Right atrium auricular region (tissue), 2 donors: ENCODE data around the gene GAA. TPM values are rescaled to one million over a fixed set of nuclear protein-coding genes. Genes with fewer than 3 reads are reported as not detected.

Source experiments
- DNase-seq: peaks from one replicate; pipeline ENCODE4 v3.0.0-alpha.2; 2019; ENCODE audit warnings: low spot score
- H3K27ac ChIP-seq, 2 donors: fragments of 200-600 bp; sonication (generic); 1 replicate in 1 of 2; 2 replicates in 1 of 2; pipeline ENCODE4 v1.5.1; 2016 to 2019
- H3K27me3 ChIP-seq, 2 donors: fragments of 200-600 bp; sonication (generic); one replicate each; pipeline versions ENCODE4 v1.5.1 to v1.6.0; 2017 to 2019
- H3K36me3 ChIP-seq: fragments of 200-600 bp; sonication (generic); one replicate; pipeline ENCODE4 v1.5.1; 2016
- H3K4me1 ChIP-seq, 2 donors: fragments of 200-600 bp; sonication (generic); one replicate each; pipeline versions ENCODE4 v1.5.1 to v1.6.0; 2017 to 2019
- H3K4me3 ChIP-seq, 2 donors: fragments of 200-600 bp; sonication (generic); 1 replicate in 1 of 2; 2 replicates in 1 of 2; pipeline ENCODE4 v1.5.1; 2017 to 2019; ENCODE audit warnings: mild to moderate bottlenecking in 1 of 2, moderate library complexity in 1 of 2
- H3K9me3 ChIP-seq, 2 donors: fragments of 200-600 bp; sonication (generic); one replicate each; pipeline ENCODE4 v1.5.1; 2019
- total RNA-seq, 2 donors: library from RNA; depleted of rRNA; stranded (reverse); fragments of >200 nt; gene quantifications; one replicate each; pipeline ENCODE4 v1.1.0, GENCODE V29; 2016
- TF ChIP-seq, protein P1 (sequence below), 2 donors: fragments of 200-600 bp; sonication (generic); IDR thresholded peaks; one replicate each; pipeline ENCODE4 v1.5.1; 2019; ENCODE audit warnings: antibody characterized with exemption in 2 of 2

GAA gene
- total RNA-seq, 2 donors from 2014 or later: 54.8 to 99.1 TPM

- TF ChIP-seq, protein P1, sequence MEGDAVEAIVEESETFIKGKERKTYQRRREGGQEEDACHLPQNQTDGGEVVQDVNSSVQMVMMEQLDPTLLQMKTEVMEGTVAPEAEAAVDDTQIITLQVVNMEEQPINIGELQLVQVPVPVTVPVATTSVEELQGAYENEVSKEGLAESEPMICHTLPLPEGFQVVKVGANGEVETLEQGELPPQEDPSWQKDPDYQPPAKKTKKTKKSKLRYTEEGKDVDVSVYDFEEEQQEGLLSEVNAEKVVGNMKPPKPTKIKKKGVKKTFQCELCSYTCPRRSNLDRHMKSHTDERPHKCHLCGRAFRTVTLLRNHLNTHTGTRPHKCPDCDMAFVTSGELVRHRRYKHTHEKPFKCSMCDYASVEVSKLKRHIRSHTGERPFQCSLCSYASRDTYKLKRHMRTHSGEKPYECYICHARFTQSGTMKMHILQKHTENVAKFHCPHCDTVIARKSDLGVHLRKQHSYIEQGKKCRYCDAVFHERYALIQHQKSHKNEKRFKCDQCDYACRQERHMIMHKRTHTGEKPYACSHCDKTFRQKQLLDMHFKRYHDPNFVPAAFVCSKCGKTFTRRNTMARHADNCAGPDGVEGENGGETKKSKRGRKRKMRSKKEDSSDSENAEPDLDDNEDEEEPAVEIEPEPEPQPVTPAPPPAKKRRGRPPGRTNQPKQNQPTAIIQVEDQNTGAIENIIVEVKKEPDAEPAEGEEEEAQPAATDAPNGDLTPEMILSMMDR (IDR thresholded peaks at IDR 0.05): no peak
- no peak overlapping the region for H3K4me3 ChIP-seq
- DNase-seq: no peak
These were observed 40.7 kb upstream of the GAA start for GRCh38 chr17:80060644-80061043.

DNA sequence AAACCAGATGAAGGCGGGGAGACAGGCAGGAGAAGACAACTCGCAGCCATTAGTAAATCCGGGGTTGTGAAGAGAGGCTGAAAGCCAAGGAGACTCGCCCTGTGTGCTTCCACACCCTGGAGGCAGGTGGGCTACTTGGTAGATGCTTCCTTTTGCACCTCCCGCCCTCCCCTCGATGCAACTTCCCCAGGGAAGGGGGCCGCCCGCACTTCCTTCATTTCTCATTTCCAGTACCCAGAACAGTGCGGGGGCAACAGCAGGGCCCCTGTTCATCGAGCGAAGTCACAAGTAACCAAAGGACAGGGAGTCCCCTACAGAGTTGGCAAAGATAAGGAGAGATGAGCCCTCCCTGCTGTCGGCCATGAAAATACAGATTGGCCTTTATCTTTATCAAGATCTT, 40.0 kb upstream of the GAA start:
- TF ChIP-seq, protein P1 (IDR thresholded peaks at IDR 0.05): no peak
- no peaks in the 10 kb centered on the region for H3K9me3 ChIP-seq

More at GRCh38 chr17:80060644-80061043, 40.7 kb upstream of the GAA start:
- no peaks in the 10 kb centered on the region for H3K9me3 ChIP-seq
- H3K27ac ChIP-seq: no peak overlapping the region
- H3K36me3 ChIP-seq: no peaks in the 10 kb centered on the region
- H3K4me1 ChIP-seq: peaks cover 0 to 5% of the 10 kb centered on the region in 2 donors
- no peaks in the 10 kb centered on the region for H3K27me3 ChIP-seq

GRCh38 chr17:80063830-80064585, 37.4 kb upstream of the GAA start:
- Histone ChIP-seq H3K4me1 (peaks cover 0 to 13% of the 10 kb centered on the region in 2 donors), H3K27ac (peak overlapping the region; percentile 26 to 35), H3K36me3 (no peaks in the 10 kb centered on the region), H3K4me3 (no peak overlapping the region), H3K9me3 (no peaks in the 10 kb centered on the region), H3K27me3 (no peaks in the 10 kb centered on the region)
- peak; percentile 86 for DNase-seq
- TF ChIP-seq, protein P1 (IDR thresholded peaks at IDR 0.05): no peak

More for the DNA sequence above, 40.0 kb upstream of the GAA start:
- no peak overlapping the region for H3K27ac ChIP-seq
- H3K36me3 ChIP-seq: no peaks in the 10 kb centered on the region
- H3K27me3 ChIP-seq: no peaks in the 10 kb centered on the region
- H3K4me3 ChIP-seq: no peak overlapping the region
- DNase-seq: no peak
- H3K4me1 ChIP-seq: peaks cover 0 to 5% of the 10 kb centered on the region in 2 donors

GRCh38 chr17:80064696-80065095, 36.7 kb upstream of the GAA start:
- H3K27ac ChIP-seq: peak overlapping the region; percentile 26 to 35
- no peak overlapping the region for H3K4me3 ChIP-seq
- DNase-seq: no peak
- TF ChIP-seq, protein P1 (IDR thresholded peaks at IDR 0.05): no peak
- H3K36me3 ChIP-seq: no peaks in the 10 kb centered on the region
- H3K9me3 ChIP-seq: no peaks in the 10 kb centered on the region
- H3K4me1 ChIP-seq: peaks cover 0 to 20% of the 10 kb centered on the region in 2 donors
- no peaks in the 10 kb centered on the region for H3K27me3 ChIP-seq

DNA sequence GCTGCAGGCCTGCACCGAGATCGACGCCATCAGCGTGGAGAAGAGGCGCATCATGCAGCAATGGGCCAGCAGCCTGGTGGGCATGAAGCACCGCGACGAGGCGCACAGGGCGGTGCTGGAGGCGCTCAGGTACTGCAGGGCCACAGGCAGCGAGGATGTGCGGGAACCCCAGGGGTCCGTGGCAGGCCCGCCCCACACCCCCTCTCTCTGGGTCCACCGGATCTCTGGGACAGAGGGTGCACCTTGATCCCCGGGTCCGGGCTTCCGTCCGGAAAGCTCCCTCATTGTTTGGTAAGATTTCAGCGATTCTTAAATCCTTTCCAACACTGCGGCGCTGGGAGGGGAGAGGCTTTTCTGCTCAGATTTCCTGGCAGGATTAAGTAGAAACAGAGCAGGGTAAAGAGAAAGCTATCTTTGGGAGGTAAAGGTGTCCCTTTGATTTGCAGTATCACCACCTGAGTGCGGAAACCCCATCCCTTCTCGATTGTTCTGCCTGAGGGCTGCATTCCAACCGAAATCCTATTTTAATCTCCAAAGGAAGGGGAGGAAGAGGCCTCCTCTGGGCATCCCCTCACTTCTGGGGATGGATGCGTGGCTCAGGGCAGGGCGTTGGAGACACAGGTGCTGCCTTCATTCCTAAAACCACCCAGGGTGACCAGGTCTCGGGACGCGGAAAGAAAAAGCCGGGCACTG, 35.8 kb upstream of the GAA start:
- no peaks in the 10 kb centered on the region for H3K36me3 ChIP-seq
- H3K27me3 ChIP-seq: no peaks in the 10 kb centered on the region
- no peak overlapping the region for H3K4me3 ChIP-seq
- no peak for DNase-seq
- H3K27ac ChIP-seq: no peak overlapping the region
- H3K9me3 ChIP-seq: no peaks in the 10 kb centered on the region
- TF ChIP-seq, protein P1 (IDR thresholded peaks at IDR 0.05): no peak
- peaks cover 0 to 29% of the 10 kb centered on the region in 2 donors for H3K4me1 ChIP-seq
